Measurements from ENCODE around the gene DLG2. TPM values are rescaled to one million over a fixed set of nuclear protein-coding genes. Genes with fewer than 3 reads are reported as not detected.
"Not testable (repeated sequence)": the region's sequence is repeated elsewhere in the genome, so short reads cannot be mapped to it uniquely, and the experiment has no call there.

Gene DLG2
- total and polyA plus RNA-seq, 7 donors: 0.60 to 25.8 (median 9.7) TPM; not detected in 1

DNA sequence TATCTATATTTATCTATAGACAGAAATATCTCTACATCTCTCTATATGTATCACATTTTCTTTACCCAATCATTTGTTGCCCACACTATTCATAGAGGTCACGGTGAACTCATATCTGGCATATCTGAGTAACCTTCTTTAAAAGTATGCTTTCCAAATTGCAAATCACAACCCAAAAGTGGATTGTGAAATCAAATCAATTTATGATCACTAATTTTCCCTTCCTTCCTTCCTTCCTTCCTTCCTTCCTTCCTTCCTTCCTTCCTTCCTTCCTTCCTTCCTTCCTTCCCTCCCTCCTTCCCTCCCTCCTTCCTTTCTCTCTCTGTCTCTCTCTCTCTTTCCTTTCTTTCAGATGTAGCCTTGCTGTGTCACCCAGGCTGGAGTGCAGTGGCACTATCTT, 1893.0 kb downstream of the DLG2 start:
- 86 to 88% methylated on average over 1 of the region's 1 CpG for WGBS, 2 donors
- Histone ChIP-seq H3K9me3 (no peaks in the 10 kb centered on the region), H3K4me3 (no peak overlapping the region), H3K36me3 (no peaks in the 10 kb centered on the region), H3K27me3 (no peaks in the 10 kb centered on the region), H3K27ac (no peak overlapping the region), H3K4me1 (no peaks in the 10 kb centered on the region)
- intact Hi-C loops (cut with DNase I): no loop called here
- no peak for TF ChIP-seq POLR2A (IDR thresholded peaks at IDR 0.05)
- no peak for TF ChIP-seq CTCF (IDR thresholded peaks at IDR 0.05)
- no peak for TF ChIP-seq EP300 (IDR thresholded peaks at IDR 0.05)
- TF ChIP-seq POLR2AphosphoS5 (IDR thresholded peaks at IDR 0.05): no peak
- no peak for DNase-seq

- H3K27ac ChIP-seq; H3K36me3 ChIP-seq; intact Hi-C loops (cut with DNase I); H3K27me3 ChIP-seq; H3K4me3 ChIP-seq; H3K4me1 ChIP-seq; H3K9me3 ChIP-seq; DNase-seq: not testable (repeated sequence)
- WGBS, 2 donors: 89 to 92% methylated on average over 2 of the region's 2 CpGs
Observed at GRCh38 chr11:83731288-83731687, 1895.9 kb downstream of the DLG2 start.

DNA sequence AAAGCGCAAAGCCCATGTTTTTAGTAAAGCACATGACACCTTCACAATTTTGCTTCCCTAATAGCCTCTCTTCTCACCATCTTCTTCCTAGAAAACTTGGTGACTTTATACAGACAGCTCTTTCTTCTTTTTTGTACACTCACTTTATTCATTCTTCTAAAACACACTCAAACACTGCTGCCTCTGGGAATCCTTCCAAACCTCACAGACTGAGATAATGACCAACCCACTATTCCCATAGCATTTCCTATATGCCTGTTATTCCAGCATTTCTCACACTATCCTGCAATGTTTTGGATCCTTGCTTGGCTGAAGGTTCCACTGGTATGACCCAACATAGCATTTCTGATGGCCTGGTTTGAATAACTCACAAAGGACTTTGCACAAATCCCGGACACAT, 1898.9 kb downstream of the DLG2 start:
- Histone ChIP-seq H3K27ac (no peak overlapping the region), H3K9me3 (no peaks in the 10 kb centered on the region), H3K27me3 (no peaks in the 10 kb centered on the region), H3K36me3 (no peaks in the 10 kb centered on the region), H3K4me3 (no peak overlapping the region), H3K4me1 (peaks cover 0 to 23% (median 13%) of the 10 kb centered on the region in 4 donors)
- TF ChIP-seq CTCF (IDR thresholded peaks at IDR 0.05) (no peak), POLR2AphosphoS5 (IDR thresholded peaks at IDR 0.05) (no peak), POLR2A (IDR thresholded peaks at IDR 0.05) (no peak)
- WGBS, 2 donors: 90 to 91% methylated on average over 2 of the region's 2 CpGs
- intact Hi-C loops (cut with DNase I): loop anchor here (10.0 kb wide), 1 partner anchor 823 kb away; the partner anchor contains the start of genes DDIAS and PRCP
- no peak for DNase-seq

DNA sequence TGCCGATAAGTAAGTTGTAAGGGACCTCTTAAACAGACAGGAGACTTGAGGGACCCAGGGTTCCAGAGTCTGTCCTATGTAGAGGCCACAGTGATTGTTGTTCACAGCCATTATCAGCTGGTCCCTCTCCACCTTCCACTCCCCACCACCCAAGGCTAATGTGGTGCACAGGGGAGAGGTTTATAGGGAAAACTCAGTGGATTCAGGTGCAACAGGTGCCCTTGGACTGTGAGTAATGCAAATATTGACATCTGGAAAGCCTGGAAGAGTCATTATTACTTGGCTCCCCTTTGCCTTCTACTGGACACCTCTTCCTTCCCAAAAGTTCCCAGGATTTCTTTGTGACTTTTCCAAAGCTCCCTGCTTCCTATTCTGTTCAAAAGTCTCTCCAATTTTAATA, 1899.9 kb downstream of the DLG2 start:
- Histone ChIP-seq H3K27me3 (no peaks in the 10 kb centered on the region), H3K36me3 (no peaks in the 10 kb centered on the region), H3K4me1 (peaks cover 0 to 26% (median 17%) of the 10 kb centered on the region in 4 donors), H3K27ac (no peak overlapping the region), H3K4me3 (no peak overlapping the region), H3K9me3 (no peaks in the 10 kb centered on the region)
- DNase-seq: no peak
- intact Hi-C loops (cut with DNase I): loop anchor here (10.0 kb wide), 1 partner anchor 822 kb away; the partner anchor contains the start of genes DDIAS and PRCP
- no peak for TF ChIP-seq POLR2A (IDR thresholded peaks at IDR 0.05)
- TF ChIP-seq POLR2AphosphoS5 (IDR thresholded peaks at IDR 0.05): no peak
- TF ChIP-seq EP300 (IDR thresholded peaks at IDR 0.05): no peak
- TF ChIP-seq CTCF (IDR thresholded peaks at IDR 0.05): no peak
- 53 to 88% methylated on average over 1 of the region's 1 CpG for WGBS, 2 donors

- no peaks in the 10 kb centered on the region for H3K27me3 ChIP-seq
- no peak overlapping the region for H3K27ac ChIP-seq
- 47 to 69% methylated on average over 2 of the region's 2 CpGs for WGBS, 2 donors
- H3K4me1 ChIP-seq: peaks cover 0 to 26% (median 18%) of the 10 kb centered on the region in 4 donors
- H3K9me3 ChIP-seq: no peaks in the 10 kb centered on the region
- DNase-seq: no peak
- H3K4me3 ChIP-seq: no peak overlapping the region
- intact Hi-C loops (cut with DNase I): loop anchor here (10.0 kb wide), 1 partner anchor 822 kb away; the partner anchor contains the start of genes DDIAS and PRCP
- no peak for TF ChIP-seq EP300 (IDR thresholded peaks at IDR 0.05)
- no peak for TF ChIP-seq POLR2A (IDR thresholded peaks at IDR 0.05)
- TF ChIP-seq CTCF (IDR thresholded peaks at IDR 0.05): no peak
- no peak for TF ChIP-seq POLR2AphosphoS5 (IDR thresholded peaks at IDR 0.05)
- no peaks in the 10 kb centered on the region for H3K36me3 ChIP-seq
Observed at GRCh38 chr11:83726316-83726715, 1900.8 kb downstream of the DLG2 start.

Measured in sigmoid colon (tissue), 7 donors.